HG03108 (cell line): ENCODE data around the gene WBP1.

Source experiments
- ATAC-seq: cut with Tn5 transposase; IDR thresholded peaks from one replicate; pipeline ENCODE4 v1.9.1; 2021; ENCODE audit warnings: moderate library complexity; ENCODE audit not compliant: unreplicated experiment

Gene WBP1

GRCh38 chr2:74502147-74502719, 44.0 kb downstream of the WBP1 start:
- no peak for ATAC-seq

- peak; percentile 35 for ATAC-seq
These were observed 44.7 kb downstream of the WBP1 start for GRCh38 chr2:74502720-74503505.

GRCh38 chr2:74503506-74504475, 45.6 kb downstream of the WBP1 start:
- no peak for ATAC-seq

GRCh38 chr2:74504591-74504990, 46.4 kb downstream of the WBP1 start:
- no peak for ATAC-seq

GRCh38 chr2:74505448-74506246, 47.4 kb downstream of the WBP1 start:
- no peak for ATAC-seq

GRCh38 chr2:74507145-74507925, 49.1 kb downstream of the WBP1 start, which contains the start of gene PCGF1:
Gene PCGF1, minus strand, starts transcription at chr2:74507695. Its CDS starts 27 bp downstream, at chr2:74507668.
- ATAC-seq: peak; percentile 81

- peak; percentile 3 for ATAC-seq
These were observed 49.8 kb downstream of the WBP1 start for GRCh38 chr2:74507926-74508520.

GRCh38 chr2:74510272-74510671, 52.0 kb downstream of the WBP1 start:
- no peak for ATAC-seq
